GM23338 (cell line): ENCODE measurements around the gene ZNF76. TPM values are rescaled to one million over a fixed set of nuclear protein-coding genes. Genes with fewer than 3 reads are reported as not detected.

Source experiments
- ATAC-seq: fragments of 200-7000 bp; cut with Tn5 transposase; 3 replicates; pipeline ENCODE4 v1.9.1; 2020
- DNase-seq: peaks from one replicate; pipeline ENCODE4 v3.0.0-alpha.2; 2015; ENCODE audit warnings: low spot score
- H2AFZ ChIP-seq: fragments of 200-600 bp; sonication (generic); 2 replicates; pipeline ENCODE4 v1.8.0; 2016; ENCODE audit warnings: antibody characterized with exemption, mild to moderate bottlenecking, moderate library complexity
- H3F3A ChIP-seq: fragments of 200-600 bp; sonication (generic); replicated peaks from 2 replicates; pipeline ENCODE4 v1.8.0; 2017; ENCODE audit warnings: antibody characterized with exemption, mixed run types, low read depth
- H3K27ac ChIP-seq: fragments of 200-600 bp; sonication (generic); 2 replicates; pipeline ENCODE4 v1.6.1; 2016; ENCODE audit warnings: low read depth
- H3K27me3 ChIP-seq: fragments of 200-600 bp; sonication (generic); 2 replicates; pipeline ENCODE4 v1.8.0; 2016; ENCODE audit warnings: mild to moderate bottlenecking, mixed run types, moderate library complexity; ENCODE audit not compliant: insufficient read depth
- H3K36me3 ChIP-seq: fragments of 200-600 bp; sonication (generic); 2 replicates; pipeline ENCODE4 v1.8.0; 2016; ENCODE audit warnings: mild to moderate bottlenecking; ENCODE audit not compliant: insufficient read depth
- H3K4me1 ChIP-seq: fragments of 200-600 bp; sonication (generic); 2 replicates; pipeline ENCODE4 v1.8.0; 2016; ENCODE audit warnings: mild to moderate bottlenecking, moderate library complexity; ENCODE audit not compliant: insufficient read depth
- H3K4me2 ChIP-seq: fragments of 200-600 bp; sonication (generic); 2 replicates; pipeline ENCODE4 v1.7.1; 2017; ENCODE audit warnings: mixed run types
- H3K4me3 ChIP-seq: fragments of 200-600 bp; sonication (generic); 2 replicates; pipeline ENCODE4 v1.6.1; 2016; ENCODE audit warnings: mixed run types
- H3K79me2 ChIP-seq: fragments of 200-600 bp; sonication (generic); replicated peaks from 2 replicates; pipeline ENCODE4 v1.8.0; 2017; ENCODE audit warnings: mild to moderate bottlenecking; ENCODE audit not compliant: insufficient read depth
- H3K9me2 ChIP-seq: fragments of 200-600 bp; sonication (generic); 2 replicates; pipeline ENCODE4 v1.8.0; 2017; ENCODE audit not compliant: insufficient read depth
- H4K20me1 ChIP-seq: fragments of 200-600 bp; sonication (generic); replicated peaks from 2 replicates; pipeline ENCODE4 v1.8.0; 2017; ENCODE audit warnings: mild to moderate bottlenecking; ENCODE audit not compliant: insufficient read depth
- H3K27ac Mint-ChIP-seq: 2 replicates; pipeline ENCODE4 v1.8.0; 2020; ENCODE audit warnings: inconsistent platforms, mild to moderate bottlenecking, moderate library complexity, mixed read lengths
- H3K27me3 Mint-ChIP-seq: 3 replicates; pipeline ENCODE4 v1.8.0; 2022; ENCODE audit warnings: low read depth, mild to moderate bottlenecking, moderate library complexity, mixed read lengths, inconsistent platforms; ENCODE audit not compliant: insufficient read depth, poor library complexity
- H3K36me3 Mint-ChIP-seq: 3 replicates; pipeline ENCODE4 v1.8.0; 2021; ENCODE audit warnings: low read depth, mild to moderate bottlenecking, inconsistent platforms, moderate library complexity, mixed read lengths
- H3K4me1 Mint-ChIP-seq: 3 replicates; pipeline ENCODE4 v1.8.0; 2020; ENCODE audit warnings: mild to moderate bottlenecking, inconsistent platforms, mixed read lengths
- H3K4me3 Mint-ChIP-seq: 3 replicates; pipeline ENCODE4 v1.8.0; 2021; ENCODE audit warnings: moderate library complexity, mild to moderate bottlenecking, inconsistent platforms, mixed read lengths
- H3K9me3 Mint-ChIP-seq: 3 replicates; pipeline ENCODE4 v1.8.0; 2020; ENCODE audit warnings: moderate library complexity, mild to moderate bottlenecking, inconsistent platforms, mixed read lengths
- CREB1 ChIP-seq: fragments of 250-450 bp; sonication (Bioruptor Pico); IDR thresholded peaks from 2 replicates; pipeline ENCODE4 v1.5.0; 2020; ENCODE audit warnings: low read depth, mild to moderate bottlenecking, moderate library complexity
- EZH2 ChIP-seq: fragments of 200-600 bp; sonication (generic); IDR thresholded peaks from one replicate; pipeline ENCODE4 v1.8.0; 2017; ENCODE audit warnings: antibody characterized with exemption, mild to moderate bottlenecking, low read depth; ENCODE audit not compliant: unreplicated experiment
- EZH2phosphoT487 ChIP-seq: fragments of 200-600 bp; sonication (generic); IDR thresholded peaks from one replicate; pipeline ENCODE4 v1.8.1; 2018; ENCODE audit warnings: antibody characterized with exemption; ENCODE audit not compliant: unreplicated experiment
- JUNB ChIP-seq: IDR thresholded peaks from one replicate; pipeline ENCODE4 v1.6.1; 2016; ENCODE audit warnings: antibody characterized with exemption; ENCODE audit not compliant: unreplicated experiment
- NANOG ChIP-seq: IDR thresholded peaks from 2 replicates; pipeline ENCODE4 v1.6.1; 2016; ENCODE audit warnings: antibody characterized with exemption, borderline replicate concordance
- POLR2AphosphoS5 ChIP-seq: IDR thresholded peaks from 2 replicates; pipeline ENCODE4 v1.6.1; 2016; ENCODE audit warnings: antibody characterized with exemption, low read depth
- STAT1 ChIP-seq: IDR thresholded peaks from one replicate; pipeline ENCODE4 v1.6.1; 2016; ENCODE audit warnings: antibody characterized with exemption; ENCODE audit not compliant: unreplicated experiment
- ZNF114 ChIP-seq: fragments of 250-450 bp; sonication (Bioruptor Pico); IDR thresholded peaks from 2 replicates; pipeline ENCODE4 v1.5.0; 2020; ENCODE audit warnings: mild to moderate bottlenecking, moderate library complexity
- ZNF331 ChIP-seq: fragments of 250-450 bp; sonication (Bioruptor Pico); IDR thresholded peaks from 2 replicates; pipeline ENCODE4 v1.5.0; 2020; ENCODE audit warnings: low read depth, mild to moderate bottlenecking, moderate library complexity
- polyA plus RNA-seq: library from polyadenylated mRNA; unstranded; fragments of >200 nt; fragmentation: Nextera tagmentation; extraction: Ambion mirVana; gene quantifications from 2 replicates; pipeline ENCODE4 v1.2.1, GENCODE V29; 2016
- total RNA-seq: library from RNA; depleted of rRNA; stranded (reverse); fragments of >200 nt; shearing (Covaris generic); gene quantifications from 2 replicates; pipeline ENCODE4 v1.2.3, GENCODE V29; 2014
- TF ChIP-seq, protein P1 (sequence below), 2 experiments: fragments of 200-600 bp in 1 of 2; sonication (generic) in 1 of 2; conservative IDR thresholded peaks; 2 replicates each; pipeline versions ENCODE4 v1.5.1 to v1.6.1; 2016 to 2017; ENCODE audit warnings: antibody characterized with exemption in 2 of 2, low read depth in 2 of 2, mild to moderate bottlenecking in 2 of 2, moderate library complexity in 1 of 2
- TF ChIP-seq, protein P2 (sequence below): IDR thresholded peaks from 2 replicates; pipeline ENCODE4 v1.6.1; 2016; ENCODE audit warnings: antibody characterized with exemption
- TF ChIP-seq, protein P3 (sequence below): IDR thresholded peaks from one replicate; pipeline ENCODE4 v1.6.1; 2018; ENCODE audit warnings: antibody characterized with exemption; ENCODE audit not compliant: unreplicated experiment

Gene ZNF76
- total and polyA plus RNA-seq, 2 experiments from 2014 or later: 12.5 to 18.8 TPM

DNA sequence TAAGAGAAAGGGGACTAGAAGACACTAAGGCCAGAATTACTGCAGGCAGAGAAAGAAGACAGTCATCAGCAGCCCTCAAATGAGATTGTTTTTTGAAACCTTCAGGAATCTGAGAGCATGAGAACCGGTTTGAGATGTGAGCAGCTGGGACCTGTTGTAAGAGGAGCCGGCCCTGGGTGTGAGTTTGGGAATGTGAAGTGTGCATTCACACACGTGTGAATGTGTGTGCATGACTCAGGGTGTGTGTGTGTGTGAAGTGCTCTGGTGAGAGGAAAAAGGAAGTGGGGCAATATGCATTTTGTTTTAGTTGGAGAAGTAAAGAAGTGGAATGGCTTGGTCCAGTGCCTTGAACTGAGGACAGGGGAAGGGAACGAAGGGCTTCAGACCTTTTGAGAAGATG is 41.5 kb upstream of the ZNF76 start (continued):
- TF ChIP-seq, protein P1, sequence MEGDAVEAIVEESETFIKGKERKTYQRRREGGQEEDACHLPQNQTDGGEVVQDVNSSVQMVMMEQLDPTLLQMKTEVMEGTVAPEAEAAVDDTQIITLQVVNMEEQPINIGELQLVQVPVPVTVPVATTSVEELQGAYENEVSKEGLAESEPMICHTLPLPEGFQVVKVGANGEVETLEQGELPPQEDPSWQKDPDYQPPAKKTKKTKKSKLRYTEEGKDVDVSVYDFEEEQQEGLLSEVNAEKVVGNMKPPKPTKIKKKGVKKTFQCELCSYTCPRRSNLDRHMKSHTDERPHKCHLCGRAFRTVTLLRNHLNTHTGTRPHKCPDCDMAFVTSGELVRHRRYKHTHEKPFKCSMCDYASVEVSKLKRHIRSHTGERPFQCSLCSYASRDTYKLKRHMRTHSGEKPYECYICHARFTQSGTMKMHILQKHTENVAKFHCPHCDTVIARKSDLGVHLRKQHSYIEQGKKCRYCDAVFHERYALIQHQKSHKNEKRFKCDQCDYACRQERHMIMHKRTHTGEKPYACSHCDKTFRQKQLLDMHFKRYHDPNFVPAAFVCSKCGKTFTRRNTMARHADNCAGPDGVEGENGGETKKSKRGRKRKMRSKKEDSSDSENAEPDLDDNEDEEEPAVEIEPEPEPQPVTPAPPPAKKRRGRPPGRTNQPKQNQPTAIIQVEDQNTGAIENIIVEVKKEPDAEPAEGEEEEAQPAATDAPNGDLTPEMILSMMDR (conservative IDR thresholded peaks at IDR 0.05; ENCODE audit: low read depth in 2 of 2): no peak

DNA sequence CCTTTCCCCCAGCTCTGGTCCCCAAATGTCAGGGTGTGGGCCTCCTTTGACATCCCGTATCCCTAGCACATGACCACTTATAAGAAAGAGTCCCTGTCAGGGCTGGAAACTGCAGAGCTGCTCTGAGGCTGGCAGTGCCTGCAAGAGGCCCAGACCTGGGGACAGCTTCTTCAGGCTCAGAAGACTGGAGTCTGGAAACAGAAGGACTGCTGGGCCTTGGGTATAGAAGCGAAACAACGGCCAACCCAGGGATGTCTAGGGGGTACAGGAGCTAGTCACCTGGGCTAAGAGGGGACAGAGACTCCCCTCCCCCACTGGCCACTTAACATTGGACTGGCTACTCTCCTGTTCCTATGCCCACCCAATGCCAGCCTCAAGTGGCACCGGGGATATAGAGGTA is 41.1 kb upstream of the ZNF76 start:
- Mint-ChIP-seq H3K36me3 (no peaks in the 10 kb centered on the region), H3K4me1 (peaks cover 45% of the 10 kb centered on the region), H3K27ac (no peak overlapping the region), H3K4me3 (no peak overlapping the region), H3K27me3 (peaks cover 31% of the 10 kb centered on the region), H3K9me3 (no peaks in the 10 kb centered on the region)
- no peak for DNase-seq
- no peaks in the 10 kb centered on the region; the same call in 1 of the 2 replicates for H3K79me2 ChIP-seq
- H2AFZ ChIP-seq: no peak overlapping the region
- peaks cover 20% of the 10 kb centered on the region for H4K20me1 ChIP-seq
- no peak for ATAC-seq
- no peaks in the 10 kb centered on the region for H3K36me3 ChIP-seq
- H3K9me2 ChIP-seq: no peaks in the 10 kb centered on the region
- H3F3A ChIP-seq: 0 out of 2 replicates have a peak, but pooled peaks cover 5% of the 10 kb centered on the region
- peaks cover 83% of the 10 kb centered on the region for H3K27me3 ChIP-seq
- no peak overlapping the region for H3K4me2 ChIP-seq
- peaks cover 35% of the 10 kb centered on the region for H3K4me1 ChIP-seq
- H3K4me3 ChIP-seq: no peak overlapping the region
- H3K27ac ChIP-seq: no peak overlapping the region
- no peak for TF ChIP-seq STAT1
- no peak for TF ChIP-seq ZNF331 (CRISPR knock-in tag)
- TF ChIP-seq, protein P2, sequence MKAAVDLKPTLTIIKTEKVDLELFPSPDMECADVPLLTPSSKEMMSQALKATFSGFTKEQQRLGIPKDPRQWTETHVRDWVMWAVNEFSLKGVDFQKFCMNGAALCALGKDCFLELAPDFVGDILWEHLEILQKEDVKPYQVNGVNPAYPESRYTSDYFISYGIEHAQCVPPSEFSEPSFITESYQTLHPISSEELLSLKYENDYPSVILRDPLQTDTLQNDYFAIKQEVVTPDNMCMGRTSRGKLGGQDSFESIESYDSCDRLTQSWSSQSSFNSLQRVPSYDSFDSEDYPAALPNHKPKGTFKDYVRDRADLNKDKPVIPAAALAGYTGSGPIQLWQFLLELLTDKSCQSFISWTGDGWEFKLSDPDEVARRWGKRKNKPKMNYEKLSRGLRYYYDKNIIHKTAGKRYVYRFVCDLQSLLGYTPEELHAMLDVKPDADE: no peak
- TF ChIP-seq EZH2phosphoT487: no peak
- TF ChIP-seq NANOG: no peak
- no peak for TF ChIP-seq EZH2
- no peak for TF ChIP-seq ZNF114 (CRISPR knock-in tag)
- TF ChIP-seq JUNB: no peak
- TF ChIP-seq, protein P3, sequence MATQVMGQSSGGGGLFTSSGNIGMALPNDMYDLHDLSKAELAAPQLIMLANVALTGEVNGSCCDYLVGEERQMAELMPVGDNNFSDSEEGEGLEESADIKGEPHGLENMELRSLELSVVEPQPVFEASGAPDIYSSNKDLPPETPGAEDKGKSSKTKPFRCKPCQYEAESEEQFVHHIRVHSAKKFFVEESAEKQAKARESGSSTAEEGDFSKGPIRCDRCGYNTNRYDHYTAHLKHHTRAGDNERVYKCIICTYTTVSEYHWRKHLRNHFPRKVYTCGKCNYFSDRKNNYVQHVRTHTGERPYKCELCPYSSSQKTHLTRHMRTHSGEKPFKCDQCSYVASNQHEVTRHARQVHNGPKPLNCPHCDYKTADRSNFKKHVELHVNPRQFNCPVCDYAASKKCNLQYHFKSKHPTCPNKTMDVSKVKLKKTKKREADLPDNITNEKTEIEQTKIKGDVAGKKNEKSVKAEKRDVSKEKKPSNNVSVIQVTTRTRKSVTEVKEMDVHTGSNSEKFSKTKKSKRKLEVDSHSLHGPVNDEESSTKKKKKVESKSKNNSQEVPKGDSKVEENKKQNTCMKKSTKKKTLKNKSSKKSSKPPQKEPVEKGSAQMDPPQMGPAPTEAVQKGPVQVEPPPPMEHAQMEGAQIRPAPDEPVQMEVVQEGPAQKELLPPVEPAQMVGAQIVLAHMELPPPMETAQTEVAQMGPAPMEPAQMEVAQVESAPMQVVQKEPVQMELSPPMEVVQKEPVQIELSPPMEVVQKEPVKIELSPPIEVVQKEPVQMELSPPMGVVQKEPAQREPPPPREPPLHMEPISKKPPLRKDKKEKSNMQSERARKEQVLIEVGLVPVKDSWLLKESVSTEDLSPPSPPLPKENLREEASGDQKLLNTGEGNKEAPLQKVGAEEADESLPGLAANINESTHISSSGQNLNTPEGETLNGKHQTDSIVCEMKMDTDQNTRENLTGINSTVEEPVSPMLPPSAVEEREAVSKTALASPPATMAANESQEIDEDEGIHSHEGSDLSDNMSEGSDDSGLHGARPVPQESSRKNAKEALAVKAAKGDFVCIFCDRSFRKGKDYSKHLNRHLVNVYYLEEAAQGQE: no peak
- no peak for TF ChIP-seq POLR2AphosphoS5
- TF ChIP-seq, protein P1 (conservative IDR thresholded peaks at IDR 0.05; ENCODE audit: low read depth in 2 of 2): no peak
- no peak for TF ChIP-seq CREB1 (CRISPR knock-in tag)
